Testis (tissue), 2 donors: Measurements from ENCODE around the gene STXBP5.

Experiments used
- POLR2A ChIP-seq: fragments of 450-650 bp; IDR thresholded peaks from one replicate; pipeline ENCODE4 v1.6.1; 2017; ENCODE audit warnings: antibody characterized with exemption, mild to moderate bottlenecking, moderate library complexity
- TF ChIP-seq, protein P1 (sequence below), 3 experiments: fragments of 450-650 bp in 2 of 3; fragments of 200-600 bp in 1 of 3; sonication (generic) in 1 of 3; IDR thresholded peaks; one replicate each; pipeline ENCODE4 v1.5.1; 2016 to 2019; ENCODE audit warnings: antibody characterized with exemption in 3 of 3, mild to moderate bottlenecking in 2 of 3, moderate library complexity in 1 of 3

DNA sequence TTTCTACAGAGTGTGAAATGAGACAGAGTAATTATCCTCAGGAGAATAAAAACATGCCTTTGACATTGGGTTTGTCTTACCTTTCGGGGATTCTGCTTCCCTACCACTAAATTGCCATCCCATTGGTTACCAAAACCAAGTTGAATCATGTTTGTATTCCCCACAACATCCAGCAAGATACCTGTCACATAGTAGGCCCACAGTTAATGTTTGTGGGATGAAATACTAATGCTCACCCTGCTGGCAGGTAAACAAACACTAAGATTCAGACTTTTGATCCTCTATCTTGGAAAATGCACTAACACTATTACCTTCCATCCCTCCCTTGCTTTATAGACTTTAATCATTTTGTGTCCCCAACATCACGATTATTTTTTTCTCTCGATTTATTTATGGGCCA lies 8.2 kb upstream of the STXBP5 start:
- TF ChIP-seq POLR2A, result no peak
- TF ChIP-seq, protein P1, sequence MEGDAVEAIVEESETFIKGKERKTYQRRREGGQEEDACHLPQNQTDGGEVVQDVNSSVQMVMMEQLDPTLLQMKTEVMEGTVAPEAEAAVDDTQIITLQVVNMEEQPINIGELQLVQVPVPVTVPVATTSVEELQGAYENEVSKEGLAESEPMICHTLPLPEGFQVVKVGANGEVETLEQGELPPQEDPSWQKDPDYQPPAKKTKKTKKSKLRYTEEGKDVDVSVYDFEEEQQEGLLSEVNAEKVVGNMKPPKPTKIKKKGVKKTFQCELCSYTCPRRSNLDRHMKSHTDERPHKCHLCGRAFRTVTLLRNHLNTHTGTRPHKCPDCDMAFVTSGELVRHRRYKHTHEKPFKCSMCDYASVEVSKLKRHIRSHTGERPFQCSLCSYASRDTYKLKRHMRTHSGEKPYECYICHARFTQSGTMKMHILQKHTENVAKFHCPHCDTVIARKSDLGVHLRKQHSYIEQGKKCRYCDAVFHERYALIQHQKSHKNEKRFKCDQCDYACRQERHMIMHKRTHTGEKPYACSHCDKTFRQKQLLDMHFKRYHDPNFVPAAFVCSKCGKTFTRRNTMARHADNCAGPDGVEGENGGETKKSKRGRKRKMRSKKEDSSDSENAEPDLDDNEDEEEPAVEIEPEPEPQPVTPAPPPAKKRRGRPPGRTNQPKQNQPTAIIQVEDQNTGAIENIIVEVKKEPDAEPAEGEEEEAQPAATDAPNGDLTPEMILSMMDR (IDR thresholded peaks at IDR 0.05), result no peak
